ENCODE data around the gene TLL1.

DNA sequence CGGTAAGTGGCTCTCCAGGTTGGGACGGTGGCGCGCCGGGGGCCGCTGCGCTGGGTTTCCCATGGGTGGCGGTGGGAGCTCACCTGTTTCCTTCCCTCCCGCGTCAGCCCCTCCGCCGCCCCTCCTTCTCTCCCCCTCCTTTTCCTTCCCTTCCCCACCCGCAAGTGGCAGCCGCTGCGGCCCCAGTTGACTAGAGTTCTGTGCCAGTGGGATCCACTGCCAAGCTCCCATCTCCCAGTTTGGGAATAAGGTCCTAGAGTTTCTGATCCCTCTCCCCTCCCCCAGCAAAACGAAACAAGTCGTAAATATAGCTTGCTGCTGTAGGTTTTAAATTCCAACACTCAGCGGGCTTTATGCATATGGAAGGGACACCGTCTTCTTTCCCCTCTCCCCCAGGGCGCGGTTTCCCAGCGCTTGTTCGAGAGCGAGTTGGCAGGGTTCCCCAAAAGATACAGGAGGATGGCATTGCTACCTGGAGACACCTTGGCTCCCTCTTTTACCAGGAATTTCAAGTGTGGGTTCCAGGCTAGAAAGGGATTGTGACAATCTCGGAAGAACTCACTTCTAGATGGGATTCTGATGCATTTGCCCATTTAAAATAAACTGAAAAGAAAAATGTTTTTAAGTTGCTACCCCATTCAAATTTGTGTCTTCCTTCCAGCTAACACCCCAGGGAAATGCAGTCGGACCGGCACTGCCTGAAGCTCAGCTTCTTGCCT is 1.2 kb downstream of the TLL1 start:
- TF ChIP-seq CTCF (IDR thresholded peaks at IDR 0.05) (no peak), POLR2A (IDR thresholded peaks at IDR 0.05) (no peak)
